Gastroesophageal sphincter (tissue), 3 donors: ENCODE data around the gene CD302.

Source experiments
- CTCF ChIP-seq, 4 experiments: fragments of 200-600 bp in 2 of 4; fragments of 450-650 bp in 2 of 4; sonication (generic) in 1 of 4; IDR thresholded peaks; one replicate each; pipeline ENCODE4 v1.5.1; 2017 to 2019; ENCODE audit warnings: antibody characterized with exemption in 4 of 4, mild to moderate bottlenecking in 2 of 4, moderate library complexity in 2 of 4
- EP300 ChIP-seq: sonication (generic); formaldehyde crosslinking; IDR thresholded peaks from one replicate; pipeline ENCODE4 v1.6.1; 2017; ENCODE audit warnings: antibody characterized with exemption, mild to moderate bottlenecking
- POLR2A ChIP-seq, 2 donors: fragments of 450-650 bp; IDR thresholded peaks; one replicate each; pipeline ENCODE4 v1.6.1; 2017; ENCODE audit warnings: antibody characterized with exemption in 2 of 2, mild to moderate bottlenecking in 2 of 2, moderate library complexity in 1 of 2
- POLR2AphosphoS5 ChIP-seq: sonication (generic); formaldehyde crosslinking; IDR thresholded peaks from one replicate; pipeline ENCODE4 v1.6.1; 2017; ENCODE audit warnings: antibody characterized with exemption

GRCh38 chr2:159737292-159737916, 60.6 kb downstream of the CD302 start:
- no peak for TF ChIP-seq CTCF (IDR thresholded peaks at IDR 0.05)
- no peak for TF ChIP-seq POLR2A (IDR thresholded peaks at IDR 0.05)
- no peak for TF ChIP-seq EP300
- no peak for TF ChIP-seq POLR2AphosphoS5
